Breast epithelium (tissue), 3 donors: ENCODE measurements around the gene TMEM144.

ENCODE experiments used
- POLR2A ChIP-seq: fragments of 450-650 bp; IDR thresholded peaks from one replicate; pipeline ENCODE4 v1.6.1; 2016; ENCODE audit warnings: antibody characterized with exemption, mild to moderate bottlenecking, moderate library complexity
- POLR2AphosphoS5 ChIP-seq, 3 donors: sonication (generic); formaldehyde crosslinking; IDR thresholded peaks; one replicate each; pipeline ENCODE4 v1.6.1; 2017; ENCODE audit warnings: antibody characterized with exemption in 3 of 3
- TF ChIP-seq, protein P1 (sequence below), 3 donors: fragments of 450-650 bp; IDR thresholded peaks; one replicate each; pipeline ENCODE4 v1.5.1; 2016 to 2017; ENCODE audit warnings: antibody characterized with exemption in 3 of 3, mild to moderate bottlenecking in 3 of 3, moderate library complexity in 3 of 3

DNA sequence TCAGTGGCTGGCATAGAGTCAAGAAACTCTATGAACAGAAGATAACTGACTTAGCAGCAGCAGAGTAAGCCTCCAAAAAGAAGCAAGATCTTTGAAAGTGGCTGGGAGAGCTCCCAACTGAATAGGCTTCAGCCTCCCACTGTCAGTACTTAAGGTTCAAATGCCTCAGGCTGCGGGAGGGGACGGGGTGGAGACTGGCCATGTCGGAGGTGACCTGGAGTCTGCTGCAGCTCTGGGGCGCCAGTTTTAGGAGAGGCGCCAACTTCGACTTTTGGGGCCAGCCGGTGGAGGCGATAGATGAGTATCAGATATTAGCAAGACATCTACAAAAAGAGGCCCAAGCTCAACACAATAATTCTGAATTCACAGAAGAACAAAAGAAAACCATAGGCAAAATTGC, 67.3 kb downstream of the TMEM144 start:
- TF ChIP-seq POLR2A (no peak), POLR2AphosphoS5 (IDR thresholded peaks at IDR 0.05) (no peak)
- TF ChIP-seq, protein P1, sequence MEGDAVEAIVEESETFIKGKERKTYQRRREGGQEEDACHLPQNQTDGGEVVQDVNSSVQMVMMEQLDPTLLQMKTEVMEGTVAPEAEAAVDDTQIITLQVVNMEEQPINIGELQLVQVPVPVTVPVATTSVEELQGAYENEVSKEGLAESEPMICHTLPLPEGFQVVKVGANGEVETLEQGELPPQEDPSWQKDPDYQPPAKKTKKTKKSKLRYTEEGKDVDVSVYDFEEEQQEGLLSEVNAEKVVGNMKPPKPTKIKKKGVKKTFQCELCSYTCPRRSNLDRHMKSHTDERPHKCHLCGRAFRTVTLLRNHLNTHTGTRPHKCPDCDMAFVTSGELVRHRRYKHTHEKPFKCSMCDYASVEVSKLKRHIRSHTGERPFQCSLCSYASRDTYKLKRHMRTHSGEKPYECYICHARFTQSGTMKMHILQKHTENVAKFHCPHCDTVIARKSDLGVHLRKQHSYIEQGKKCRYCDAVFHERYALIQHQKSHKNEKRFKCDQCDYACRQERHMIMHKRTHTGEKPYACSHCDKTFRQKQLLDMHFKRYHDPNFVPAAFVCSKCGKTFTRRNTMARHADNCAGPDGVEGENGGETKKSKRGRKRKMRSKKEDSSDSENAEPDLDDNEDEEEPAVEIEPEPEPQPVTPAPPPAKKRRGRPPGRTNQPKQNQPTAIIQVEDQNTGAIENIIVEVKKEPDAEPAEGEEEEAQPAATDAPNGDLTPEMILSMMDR (IDR thresholded peaks at IDR 0.05) = no peak
